HUES6 (cell line): ENCODE measurements around the gene MAB21L2.
"Not testable (repeated sequence)": the region's sequence is repeated elsewhere in the genome, so short reads cannot be mapped to it uniquely, and the experiment has no call there.

Experiments used
- H3K27ac ChIP-seq: 2 replicates; pipeline ENCODE4 v1.7.0; 2013; ENCODE audit warnings: low read depth, mild to moderate bottlenecking, low read length, inconsistent platforms
- H3K27me3 ChIP-seq: 2 replicates; pipeline ENCODE4 v1.6.1; 2013; ENCODE audit warnings: low read length; ENCODE audit not compliant: control insufficient read depth, insufficient read depth
- H3K36me3 ChIP-seq: 2 replicates; pipeline ENCODE4 v1.6.1; 2013; ENCODE audit warnings: low read length; ENCODE audit not compliant: control insufficient read depth, insufficient read depth
- H3K4me1 ChIP-seq: 2 replicates; pipeline ENCODE4 v1.6.1; 2013; ENCODE audit warnings: low read length; ENCODE audit not compliant: control insufficient read depth, insufficient read depth
- H3K4me3 ChIP-seq: 2 replicates; pipeline ENCODE4 v1.5.1; 2013; ENCODE audit warnings: low read depth, low read length
- H3K9ac ChIP-seq: one replicate; pipeline ENCODE4 v1.6.1; 2013; ENCODE audit warnings: mild to moderate bottlenecking, low read length
- H3K9me3 ChIP-seq: 2 replicates; pipeline ENCODE4 v1.6.1; 2013; ENCODE audit warnings: low read depth, low read length; ENCODE audit not compliant: control insufficient read depth, insufficient read depth

MAB21L2 gene

GRCh38 chr4:150582146-150582872, at the start of gene MAB21L2:
Gene MAB21L2 (plus strand): TSS chr4:150582151. CDS start chr4:150583030, 879 bp downstream.
- Histone ChIP-seq H3K27me3 (peaks cover 74% of the 10 kb centered on the region), H3K4me3 (peak within 1 kb of the TSS; percentile 65), H3K27ac (no peak within 1 kb of the TSS), H3K4me1 (peaks cover 20% of the 10 kb centered on the region), H3K36me3 (no peaks in the 10 kb centered on the region), H3K9me3 (no peaks in the 10 kb centered on the region), H3K9ac (no peak within 1 kb of the TSS)

- Histone ChIP-seq H3K9me3 (no peaks in the 10 kb centered on the region), H3K4me3 (no peak overlapping the region), H3K9ac (no peak overlapping the region), H3K4me1 (no peaks in the 10 kb centered on the region), H3K27ac (no peak overlapping the region), H3K27me3 (no peaks in the 10 kb centered on the region), H3K36me3 (no peaks in the 10 kb centered on the region)
Measured at GRCh38 chr4:150533673-150534072, 48.3 kb upstream of the MAB21L2 start.

GRCh38 chr4:150534818-150535217, 47.1 kb upstream of the MAB21L2 start:
- H3K36me3 ChIP-seq = no peaks in the 10 kb centered on the region
- H3K4me1 ChIP-seq = peaks cover under 1% of the 10 kb centered on the region; the same call in 1 of the 2 replicates
- no peaks in the 10 kb centered on the region for H3K9me3 ChIP-seq
- no peak overlapping the region for H3K27ac ChIP-seq
- no peak overlapping the region for H3K4me3 ChIP-seq
- no peaks in the 10 kb centered on the region for H3K27me3 ChIP-seq
- H3K9ac ChIP-seq = no peak overlapping the region

GRCh38 chr4:150537911-150538310, 44.0 kb upstream of the MAB21L2 start:
- not testable (repeated sequence) for H3K36me3 ChIP-seq, H3K27me3 ChIP-seq

DNA sequence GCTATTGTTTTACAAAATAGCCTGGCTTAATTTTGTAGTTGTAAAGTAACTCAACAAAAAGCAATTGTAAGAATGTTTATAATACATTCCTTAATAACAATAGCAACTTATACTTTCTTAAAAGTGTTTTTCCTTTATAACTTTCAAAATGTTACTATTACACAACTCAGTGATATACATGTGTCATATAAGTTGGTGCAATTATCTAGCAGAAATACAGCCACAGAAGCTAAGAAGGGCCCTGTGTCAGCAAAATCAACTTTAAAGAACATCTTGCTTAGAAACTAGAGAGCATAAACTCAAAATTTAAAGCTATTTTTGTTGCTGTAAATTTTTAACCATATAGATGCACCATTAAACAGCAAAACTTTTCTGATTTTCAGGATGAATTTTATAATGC, 41.4 kb upstream of the MAB21L2 start:
- H3K9me3 ChIP-seq = no peaks in the 10 kb centered on the region
- no peaks in the 10 kb centered on the region for H3K27me3 ChIP-seq
- peak overlapping the region; percentile 60 for H3K27ac ChIP-seq
- no peak overlapping the region for H3K9ac ChIP-seq
- no peak overlapping the region for H3K4me3 ChIP-seq
- H3K4me1 ChIP-seq = peaks cover 14% of the 10 kb centered on the region
- no peaks in the 10 kb centered on the region for H3K36me3 ChIP-seq

More at GRCh38 chr4:150537911-150538310, 44.0 kb upstream of the MAB21L2 start:
- H3K9ac ChIP-seq, H3K27ac ChIP-seq, H3K9me3 ChIP-seq, H3K4me3 ChIP-seq: not testable (repeated sequence)
- H3K4me1 ChIP-seq = peaks cover 14% of the 10 kb centered on the region

DNA sequence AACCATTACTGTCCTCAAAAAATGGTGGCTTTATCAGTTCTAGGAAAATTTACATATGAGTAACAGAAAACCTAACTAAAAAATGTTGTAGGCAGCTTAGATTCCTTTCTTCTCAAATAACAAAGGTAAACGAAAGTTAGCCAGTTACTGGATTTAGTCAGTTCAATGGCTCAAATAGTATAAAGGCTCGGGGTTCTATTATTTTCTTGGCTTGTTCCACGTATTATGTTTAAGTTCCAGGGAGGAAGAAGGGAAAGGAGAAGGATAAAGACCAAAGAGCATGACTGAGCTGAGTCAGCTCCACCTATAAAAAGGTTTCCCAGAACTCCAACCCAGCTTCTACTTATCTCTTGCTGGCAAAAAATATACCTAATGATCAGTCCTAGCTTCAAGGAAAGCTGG, 41.0 kb upstream of the MAB21L2 start:
- no peak overlapping the region for H3K9ac ChIP-seq
- no peaks in the 10 kb centered on the region for H3K9me3 ChIP-seq
- H3K36me3 ChIP-seq = no peaks in the 10 kb centered on the region
- no peak overlapping the region for H3K4me3 ChIP-seq
- H3K27me3 ChIP-seq = no peaks in the 10 kb centered on the region
- H3K4me1 ChIP-seq = peaks cover 14% of the 10 kb centered on the region
- no peak overlapping the region for H3K27ac ChIP-seq

DNA sequence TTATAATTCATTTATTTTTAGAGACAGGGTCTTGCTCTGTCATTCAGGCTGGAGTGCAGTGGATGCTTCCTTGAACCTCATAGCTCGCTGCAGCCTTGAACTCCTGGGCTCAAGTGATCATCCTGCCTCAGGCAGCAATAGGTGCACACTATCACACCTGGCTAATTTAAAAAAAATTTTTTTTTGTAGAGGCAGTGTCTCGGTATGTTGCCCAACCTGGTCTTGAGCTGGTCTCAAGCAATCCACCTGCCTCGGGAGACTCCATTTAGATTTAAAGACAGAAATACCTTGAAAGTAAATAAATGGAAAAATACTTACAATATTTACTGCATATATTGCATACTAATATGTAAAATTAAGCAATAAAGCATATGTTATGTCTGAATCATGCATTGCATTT, 40.3 kb upstream of the MAB21L2 start:
- no peak overlapping the region for H3K4me3 ChIP-seq
- H3K27me3 ChIP-seq = no peaks in the 10 kb centered on the region
- no peaks in the 10 kb centered on the region for H3K9me3 ChIP-seq
- peaks cover 14% of the 10 kb centered on the region for H3K4me1 ChIP-seq
- H3K36me3 ChIP-seq = no peaks in the 10 kb centered on the region
- no peak overlapping the region for H3K9ac ChIP-seq
- no peak overlapping the region for H3K27ac ChIP-seq

DNA sequence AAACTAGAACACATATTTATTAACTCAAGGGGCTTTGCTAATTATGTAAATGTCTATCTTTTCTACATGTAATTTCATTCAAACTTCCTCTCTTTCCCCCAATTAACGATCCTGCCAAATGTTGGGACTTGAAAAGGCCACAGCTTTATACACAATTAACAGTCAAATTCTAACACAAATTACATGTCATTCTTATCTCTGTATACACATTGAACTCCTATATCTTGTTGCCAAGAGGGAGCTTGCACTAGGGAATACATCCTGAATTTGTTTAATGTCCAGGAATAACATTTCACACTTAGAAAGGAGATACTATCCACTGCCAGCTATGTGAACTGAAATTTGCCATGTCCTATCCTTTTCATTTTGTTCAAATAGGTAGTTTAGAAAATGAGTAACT, 38.9 kb upstream of the MAB21L2 start:
- Histone ChIP-seq H3K9ac (no peak overlapping the region), H3K27ac (no peak overlapping the region), H3K4me3 (no peak overlapping the region), H3K4me1 (peaks cover 14% of the 10 kb centered on the region), H3K9me3 (no peaks in the 10 kb centered on the region), H3K27me3 (no peaks in the 10 kb centered on the region), H3K36me3 (no peaks in the 10 kb centered on the region)

DNA sequence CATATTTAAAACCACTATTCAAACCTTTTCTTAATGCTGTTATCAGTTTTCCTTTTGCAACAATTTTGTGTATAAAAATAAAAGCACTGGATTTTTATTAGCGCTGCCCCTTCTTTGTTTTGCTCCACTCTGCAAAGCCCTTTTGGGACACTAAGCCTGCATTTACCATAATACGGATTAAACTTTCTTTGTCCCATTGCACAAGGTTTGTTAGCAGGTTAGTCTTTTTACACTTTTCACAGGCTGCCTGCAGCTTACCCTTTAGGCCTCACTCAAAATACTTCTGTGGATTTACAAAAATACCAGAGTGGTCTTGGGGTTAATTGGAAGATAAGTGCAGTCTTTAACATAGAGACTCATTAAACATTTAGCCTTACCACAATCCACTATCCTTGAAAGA, 35.7 kb upstream of the MAB21L2 start:
- H3K9me3 ChIP-seq = no peaks in the 10 kb centered on the region
- H3K9ac ChIP-seq = no peak overlapping the region
- no peak overlapping the region for H3K27ac ChIP-seq
- no peak overlapping the region for H3K4me3 ChIP-seq
- H3K36me3 ChIP-seq = no peaks in the 10 kb centered on the region
- no peaks in the 10 kb centered on the region; the same call in 1 of the 2 replicates for H3K4me1 ChIP-seq
- no peaks in the 10 kb centered on the region for H3K27me3 ChIP-seq

GRCh38 chr4:150547154-150547838, 34.7 kb upstream of the MAB21L2 start:
- H3K27ac ChIP-seq = no peak overlapping the region

GRCh38 chr4:150557811-150558210, 24.1 kb upstream of the MAB21L2 start:
- not testable (repeated sequence) for H3K27ac ChIP-seq, H3K9me3 ChIP-seq, H3K27me3 ChIP-seq, H3K4me1 ChIP-seq, H3K9ac ChIP-seq, H3K36me3 ChIP-seq, H3K4me3 ChIP-seq

More at GRCh38 chr4:150547154-150547838, 34.7 kb upstream of the MAB21L2 start:
- Histone ChIP-seq H3K4me1 (no peaks in the 10 kb centered on the region; the same call in 1 of the 2 replicates), H3K27me3 (no peaks in the 10 kb centered on the region), H3K36me3 (no peaks in the 10 kb centered on the region), H3K4me3 (no peak overlapping the region), H3K9me3 (no peaks in the 10 kb centered on the region), H3K9ac (no peak overlapping the region)
